Measurements from ENCODE around the gene TM4SF4.

The TM4SF4 gene

GRCh38 chr3:149473357-149474249, 894 bp upstream of the TM4SF4 start:
- Histone ChIP-seq H3K4me3 (ENCODE audit: insufficient read depth, low read length, poor library complexity, severe bottlenecking) (no peak overlapping the region), H4K20me1 (ENCODE audit: low read depth, low read length) (no peaks in the 10 kb centered on the region), H3K4me2 (ENCODE audit: low read depth, low read length, poor library complexity, severe bottlenecking) (no peak overlapping the region), H3K36me3 (ENCODE audit: low read length) (no peaks in the 10 kb centered on the region), H3K79me2 (ENCODE audit: insufficient read depth, low read length) (no peaks in the 10 kb centered on the region), H3F3A (ENCODE audit: insufficient read depth) (no peaks in the 10 kb centered on the region), H2AFZ (ENCODE audit: low read depth, low read length, severe bottlenecking) (no peak overlapping the region), H3K9me3 (ENCODE audit: insufficient read depth, low read length) (no peaks in the 10 kb centered on the region), H3K9ac (ENCODE audit: low read length) (no peak overlapping the region), H3K27ac (ENCODE audit: low read depth, low read length) (no peak overlapping the region), H3K9me2 (replicated peaks; ENCODE audit: insufficient read depth, low read length) (no peaks in the 10 kb centered on the region), H3K27me3 (ENCODE audit: low read length) (no peaks in the 10 kb centered on the region)
- TF ChIP-seq CTCF (IDR thresholded peaks at IDR 0.05; ENCODE audit: insufficient read depth, low read length, poor library complexity, severe bottlenecking) (no peak), EZH2phosphoT487 (conservative IDR thresholded peaks at IDR 0.05; ENCODE audit: low read length) (no peak)

- Histone ChIP-seq H3K9me3 (ENCODE audit: insufficient read depth, low read length) (no peaks in the 10 kb centered on the region), H3K4me3 (ENCODE audit: insufficient read depth, low read length, poor library complexity, severe bottlenecking) (no peak overlapping the region), H3K9ac (ENCODE audit: low read length) (no peak overlapping the region), H2AFZ (ENCODE audit: low read depth, low read length, severe bottlenecking) (no peak overlapping the region), H3K79me2 (ENCODE audit: insufficient read depth, low read length) (no peaks in the 10 kb centered on the region), H3K4me2 (ENCODE audit: low read depth, low read length, poor library complexity, severe bottlenecking) (no peak overlapping the region), H3K27me3 (ENCODE audit: low read length) (no peaks in the 10 kb centered on the region), H3F3A (ENCODE audit: insufficient read depth) (no peaks in the 10 kb centered on the region), H4K20me1 (ENCODE audit: low read depth, low read length) (no peaks in the 10 kb centered on the region), H3K36me3 (ENCODE audit: low read length) (no peaks in the 10 kb centered on the region), H3K27ac (ENCODE audit: low read depth, low read length) (no peak overlapping the region), H3K9me2 (replicated peaks; ENCODE audit: insufficient read depth, low read length) (no peaks in the 10 kb centered on the region)
- TF ChIP-seq EZH2phosphoT487 (conservative IDR thresholded peaks at IDR 0.05; ENCODE audit: low read length) (no peak), CTCF (IDR thresholded peaks at IDR 0.05; ENCODE audit: insufficient read depth, low read length, poor library complexity, severe bottlenecking) (no peak)
Measured at GRCh38 chr3:149475451-149476060, 1.1 kb downstream of the TM4SF4 start.

- TF ChIP-seq EZH2phosphoT487 (conservative IDR thresholded peaks at IDR 0.05; ENCODE audit: low read length) = no peak
- no peak overlapping the region for H3K9ac ChIP-seq (ENCODE audit: low read length)
- H3K27ac ChIP-seq (ENCODE audit: low read depth, low read length) = no peak overlapping the region
- H3K27me3 ChIP-seq (ENCODE audit: low read length) = no peaks in the 10 kb centered on the region
- H3K4me3 ChIP-seq (ENCODE audit: insufficient read depth, low read length, poor library complexity, severe bottlenecking) = no peak overlapping the region
- no peak overlapping the region for H2AFZ ChIP-seq (ENCODE audit: low read depth, low read length, severe bottlenecking)
- no peak overlapping the region for H3K4me2 ChIP-seq (ENCODE audit: low read depth, low read length, poor library complexity, severe bottlenecking)
- no peaks in the 10 kb centered on the region for H3K9me2 ChIP-seq (replicated peaks; ENCODE audit: insufficient read depth, low read length)
- H4K20me1 ChIP-seq (ENCODE audit: low read depth, low read length) = no peaks in the 10 kb centered on the region
- no peaks in the 10 kb centered on the region for H3K36me3 ChIP-seq (ENCODE audit: low read length)
- no peaks in the 10 kb centered on the region for H3K9me3 ChIP-seq (ENCODE audit: insufficient read depth, low read length)
- H3F3A ChIP-seq (ENCODE audit: insufficient read depth) = no peaks in the 10 kb centered on the region
- no peaks in the 10 kb centered on the region for H3K79me2 ChIP-seq (ENCODE audit: insufficient read depth, low read length)
Measured at GRCh38 chr3:149476225-149476624, 1.7 kb downstream of the TM4SF4 start.

Measured in SU-DHL-6 (cell line).